ENCODE measurements around the gene ANKRD45.
"Not testable (repeated sequence)": the region's sequence is repeated elsewhere in the genome, so short reads cannot be mapped to it uniquely, and the experiment has no call there.

Gene ANKRD45

DNA sequence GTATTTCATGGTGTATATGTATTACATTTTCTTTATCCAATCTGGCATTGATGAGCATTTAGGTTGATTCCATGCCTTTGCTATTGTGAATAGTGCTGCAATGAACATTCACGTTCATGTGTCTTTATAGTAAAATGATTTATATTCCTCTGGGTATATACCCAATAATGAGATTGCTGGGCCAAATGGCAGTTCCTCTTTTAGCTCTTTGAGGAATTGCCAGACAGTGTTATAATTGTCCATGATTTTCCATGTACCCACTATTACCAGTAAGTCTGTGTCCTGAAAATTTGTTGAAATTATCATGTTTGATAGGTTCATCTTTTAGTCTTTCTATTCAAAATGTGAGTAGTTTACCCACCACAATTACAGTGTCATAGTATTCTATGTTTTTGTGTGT lies 101.2 kb downstream of the ANKRD45 start:
- no peak for DNase-seq

DNA sequence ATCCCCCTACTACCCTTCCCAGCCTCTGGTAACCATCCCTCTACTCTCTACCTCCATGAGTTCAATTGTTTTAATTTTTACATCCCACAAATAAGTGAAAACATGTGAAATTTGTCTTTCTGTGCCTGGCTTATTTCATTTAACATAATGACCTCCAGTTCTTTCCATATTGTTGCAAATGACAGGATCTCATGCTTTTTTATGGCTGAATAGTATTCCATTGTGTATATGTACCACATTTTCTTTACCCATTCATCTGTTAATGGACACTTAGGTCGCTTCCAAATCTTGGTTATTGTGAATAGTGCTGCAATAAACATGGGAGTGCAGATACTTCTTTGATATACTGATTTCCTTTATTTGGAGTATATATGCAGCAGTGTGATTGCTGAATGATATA lies 105.8 kb downstream of the ANKRD45 start:
- DNase-seq, result not testable (repeated sequence)

DNA sequence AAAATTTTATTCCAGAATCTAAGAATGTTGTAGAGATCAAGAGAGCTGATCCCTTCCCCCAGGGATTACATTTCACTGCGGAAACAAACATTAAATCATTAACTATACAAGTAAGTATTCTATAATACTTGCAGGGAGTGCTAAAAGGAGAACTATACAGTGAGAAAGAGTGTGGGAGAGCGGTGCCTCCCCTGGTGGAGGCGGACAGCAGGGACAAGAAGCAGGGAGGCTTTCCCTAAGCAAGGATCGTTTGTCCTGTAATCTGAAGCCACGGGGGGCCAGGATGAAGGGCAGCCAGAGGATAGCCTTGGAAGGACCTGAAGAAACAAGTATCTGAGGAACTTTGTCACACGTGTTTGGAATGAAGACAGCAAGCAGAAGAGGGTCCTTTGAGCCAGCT lies 106.8 kb downstream of the ANKRD45 start:
- DNase-seq, result no peak

DNA sequence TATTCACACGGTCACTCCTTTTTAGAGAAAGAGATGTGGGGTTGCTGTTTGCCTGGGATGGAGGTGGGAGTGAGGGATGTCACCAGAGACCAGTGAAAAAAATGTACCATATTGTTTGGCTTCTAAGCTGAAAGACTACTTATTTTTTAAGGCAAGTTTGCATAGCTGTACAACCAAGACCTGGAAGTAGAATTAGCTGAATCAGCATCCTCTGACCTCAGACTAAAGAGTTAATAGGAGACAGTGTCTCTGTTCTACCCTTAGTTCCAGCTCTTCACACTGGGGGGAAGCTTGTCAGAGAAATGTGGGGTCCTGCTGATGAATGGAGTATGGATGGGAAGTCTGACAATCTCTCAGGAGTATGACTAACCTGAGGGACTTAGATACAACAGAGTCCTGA lies 108.4 kb downstream of the ANKRD45 start:
- DNase-seq, result no peak

DNA sequence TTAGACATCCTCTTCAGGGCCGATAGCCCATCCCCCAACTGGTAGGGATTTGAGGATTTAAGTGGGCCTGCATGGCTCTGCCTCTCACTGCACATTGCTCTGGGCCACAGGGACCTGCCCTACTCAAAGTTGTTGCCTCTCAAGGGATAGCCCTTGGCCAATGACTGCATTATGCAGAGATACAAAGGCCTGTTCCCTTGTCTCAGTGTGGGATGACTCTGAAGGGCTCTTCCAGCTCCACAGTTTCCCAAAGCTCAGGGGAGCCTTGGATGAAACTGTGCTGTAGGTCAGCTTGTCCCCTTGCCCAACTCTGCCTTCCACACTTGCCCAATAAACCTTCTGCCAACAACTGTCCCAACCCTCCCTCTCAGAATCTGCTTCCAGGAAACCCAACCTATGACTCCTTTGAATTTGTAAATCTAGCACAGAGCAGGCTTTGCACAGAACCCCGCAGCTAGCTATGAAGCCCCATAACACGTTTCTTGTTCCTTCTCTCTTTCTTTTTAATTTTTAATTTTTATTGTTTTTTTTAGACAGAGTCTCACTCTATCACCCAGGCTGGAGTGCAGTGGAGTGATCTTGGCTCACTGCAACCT lies 109.3 kb downstream of the ANKRD45 start:
- DNase-seq, result no peak
